A549 (cell line): ENCODE results near the gene CNOT3.
"Not testable (repeated sequence)": the region's sequence is repeated elsewhere in the genome, so short reads cannot be mapped to it uniquely, and the experiment has no call there.

ENCODE experiments used
- GATA3 ChIP-seq: IDR thresholded peaks from 2 replicates; pipeline ENCODE4 v1.6.1; 2012; ENCODE audit warnings: borderline replicate concordance
- JUNB ChIP-seq: fragments of >200 bp; sonication (Bioruptor Twin); formaldehyde crosslinking; IDR thresholded peaks from 2 replicates; pipeline ENCODE4 v1.6.1; 2016
- MAFK ChIP-seq: fragments of 450-650 bp; IDR thresholded peaks from 2 replicates; pipeline ENCODE4 v1.6.1; 2014; ENCODE audit not compliant: partially characterized antibody
- MYC ChIP-seq: IDR thresholded peaks from 2 replicates; pipeline ENCODE4 v1.6.1; 2012; ENCODE audit warnings: mild to moderate bottlenecking, inconsistent platforms, low read length, improper control_type of control experiment, borderline replicate concordance
- POLR2A ChIP-seq: IDR thresholded peaks from 2 replicates; pipeline ENCODE4 v1.6.1; 2012; ENCODE audit warnings: mild to moderate bottlenecking, low read length
- RAD21 ChIP-seq, 2 experiments: fragments of >200 bp in 1 of 2; sonication (Bioruptor Twin) in 1 of 2; formaldehyde crosslinking in 1 of 2; IDR thresholded peaks in 1 of 2; conservative IDR thresholded peaks in 1 of 2; 2 replicates in 1 of 2; 3 replicates in 1 of 2; pipeline ENCODE4 v1.6.1; 2012 to 2018; ENCODE audit warnings: inconsistent platforms in 1 of 2
- ZSCAN20 ChIP-seq: fragments of 250-450 bp; sonication (Bioruptor Pico); IDR thresholded peaks from 2 replicates; pipeline ENCODE4 v1.8.0; 2022; ENCODE audit warnings: mild to moderate bottlenecking, moderate library complexity
- TF ChIP-seq, protein P1 (sequence below): fragments of >200 bp; sonication (Bioruptor Twin); formaldehyde crosslinking; IDR thresholded peaks from 3 replicates; pipeline ENCODE4 v1.5.1; 2016
- TF ChIP-seq, protein P2 (sequence below): fragments of >200 bp; sonication (Bioruptor Twin); formaldehyde crosslinking; IDR thresholded peaks from 3 replicates; pipeline ENCODE4 v1.6.1; 2016

DNA sequence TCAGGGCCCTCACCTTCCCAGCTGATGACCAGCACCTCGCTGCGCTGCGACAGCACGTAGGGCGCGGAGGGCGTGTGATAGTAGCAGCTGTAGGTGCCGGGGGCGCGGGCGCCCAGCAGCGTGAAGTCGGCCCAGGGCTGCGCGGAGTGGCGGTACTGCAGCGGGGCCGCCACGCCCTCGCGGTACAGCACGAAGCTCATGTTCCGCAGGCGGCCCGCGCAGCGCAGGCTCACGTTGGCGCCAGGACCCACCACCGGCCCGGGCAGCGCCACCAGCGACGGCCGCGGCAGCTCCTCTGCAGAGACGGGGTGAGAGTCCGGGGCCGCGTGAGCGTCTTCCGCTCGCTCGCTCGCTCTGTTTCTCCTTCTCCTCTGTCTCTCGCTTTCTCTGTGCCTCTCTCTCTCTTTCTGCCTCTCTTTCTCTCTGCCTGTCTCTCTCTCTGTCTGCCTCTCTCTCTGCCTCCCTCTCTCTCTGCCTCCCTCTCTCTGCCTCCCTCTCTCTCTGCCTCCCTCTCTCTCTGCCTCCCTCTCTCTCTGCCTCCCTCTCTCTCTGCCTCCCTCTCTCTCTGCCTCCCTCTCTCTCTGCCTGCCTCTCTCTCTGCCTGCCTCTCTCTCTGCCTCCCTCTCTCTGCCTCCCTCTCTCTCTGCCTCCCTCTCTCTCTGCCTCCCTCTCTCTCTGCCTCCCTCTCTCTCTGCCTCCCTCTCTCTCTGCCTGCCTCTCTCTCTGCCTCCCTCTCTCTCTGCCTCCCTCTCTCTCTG lies 41.5 kb upstream of the CNOT3 start:
- TF ChIP-seq, protein P1, sequence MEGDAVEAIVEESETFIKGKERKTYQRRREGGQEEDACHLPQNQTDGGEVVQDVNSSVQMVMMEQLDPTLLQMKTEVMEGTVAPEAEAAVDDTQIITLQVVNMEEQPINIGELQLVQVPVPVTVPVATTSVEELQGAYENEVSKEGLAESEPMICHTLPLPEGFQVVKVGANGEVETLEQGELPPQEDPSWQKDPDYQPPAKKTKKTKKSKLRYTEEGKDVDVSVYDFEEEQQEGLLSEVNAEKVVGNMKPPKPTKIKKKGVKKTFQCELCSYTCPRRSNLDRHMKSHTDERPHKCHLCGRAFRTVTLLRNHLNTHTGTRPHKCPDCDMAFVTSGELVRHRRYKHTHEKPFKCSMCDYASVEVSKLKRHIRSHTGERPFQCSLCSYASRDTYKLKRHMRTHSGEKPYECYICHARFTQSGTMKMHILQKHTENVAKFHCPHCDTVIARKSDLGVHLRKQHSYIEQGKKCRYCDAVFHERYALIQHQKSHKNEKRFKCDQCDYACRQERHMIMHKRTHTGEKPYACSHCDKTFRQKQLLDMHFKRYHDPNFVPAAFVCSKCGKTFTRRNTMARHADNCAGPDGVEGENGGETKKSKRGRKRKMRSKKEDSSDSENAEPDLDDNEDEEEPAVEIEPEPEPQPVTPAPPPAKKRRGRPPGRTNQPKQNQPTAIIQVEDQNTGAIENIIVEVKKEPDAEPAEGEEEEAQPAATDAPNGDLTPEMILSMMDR: not testable (repeated sequence)
- TF ChIP-seq, protein P2, sequence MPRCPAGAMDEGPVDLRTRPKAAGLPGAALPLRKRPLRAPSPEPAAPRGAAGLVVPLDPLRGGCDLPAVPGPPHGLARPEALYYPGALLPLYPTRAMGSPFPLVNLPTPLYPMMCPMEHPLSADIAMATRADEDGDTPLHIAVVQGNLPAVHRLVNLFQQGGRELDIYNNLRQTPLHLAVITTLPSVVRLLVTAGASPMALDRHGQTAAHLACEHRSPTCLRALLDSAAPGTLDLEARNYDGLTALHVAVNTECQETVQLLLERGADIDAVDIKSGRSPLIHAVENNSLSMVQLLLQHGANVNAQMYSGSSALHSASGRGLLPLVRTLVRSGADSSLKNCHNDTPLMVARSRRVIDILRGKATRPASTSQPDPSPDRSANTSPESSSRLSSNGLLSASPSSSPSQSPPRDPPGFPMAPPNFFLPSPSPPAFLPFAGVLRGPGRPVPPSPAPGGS: not testable (repeated sequence)
- not testable (repeated sequence) for TF ChIP-seq POLR2A; RAD21 (conservative IDR thresholded peaks at IDR 0.05 in 1 of 2, IDR thresholded peaks at IDR 0.05 in 1 of 2); ZSCAN20 (CRISPR knock-in tag); MAFK; GATA3; JUNB; MYC
